Activated T-helper 2 cell treated with anti-CD3 and anti-CD28 coated beads, Interferon-gamma antibody, Interleukin-2, Interleukin-4, amounts not matched to agents 10 μg/mL and 5 μg/mL and 100 μg/mL, durations not matched to agents 14 hours and 24 hours and 36 hours (primary cell): ENCODE data around the gene LGALS8. TPM values are rescaled to one million over a fixed set of nuclear protein-coding genes. Genes with fewer than 3 reads are reported as not detected.
A peak's percentile ranks its signal among the peaks of the same experiment; 100 is the strongest.
"Not testable (repeated sequence)": the region's sequence is repeated elsewhere in the genome, so short reads cannot be mapped to it uniquely, and the experiment has no call there.

Experiments used
- DNase-seq: peaks from one replicate; pipeline ENCODE4 v3.0.0; 2021; ENCODE audit warnings: low spot score
- H3K27ac Mint-ChIP-seq: one replicate; pipeline ENCODE4 v1.8.0; 2021; ENCODE audit warnings: mixed read lengths
- H3K27me3 Mint-ChIP-seq: one replicate; pipeline ENCODE4 v1.8.0; 2021; ENCODE audit warnings: low read depth, mixed read lengths
- H3K36me3 Mint-ChIP-seq: one replicate; pipeline ENCODE4 v1.8.0; 2021; ENCODE audit warnings: low read depth, mixed read lengths
- H3K4me1 Mint-ChIP-seq: one replicate; pipeline ENCODE4 v1.8.0; 2021; ENCODE audit warnings: low read depth, mixed read lengths
- H3K4me3 Mint-ChIP-seq: one replicate; pipeline ENCODE4 v1.8.0; 2021; ENCODE audit warnings: low read depth, mild to moderate bottlenecking, moderate library complexity, mixed read lengths
- H3K9me3 Mint-ChIP-seq: one replicate; pipeline ENCODE4 v1.8.0; 2021; ENCODE audit warnings: mixed read lengths
- intact Hi-C: fragments of 100-400 bp; cut with micrococcal nuclease; formaldehyde crosslinking; loops from one replicate; pipeline ENCODE4 v1.15.1; 2023
- total RNA-seq: library from RNA; stranded (reverse); gene quantifications from 2 replicates; pipeline ENCODE4 v1.2.3, GENCODE V29; 2022

The LGALS8 gene
- total RNA-seq, 1 donor from 2014 or later = 74.8 TPM

DNA sequence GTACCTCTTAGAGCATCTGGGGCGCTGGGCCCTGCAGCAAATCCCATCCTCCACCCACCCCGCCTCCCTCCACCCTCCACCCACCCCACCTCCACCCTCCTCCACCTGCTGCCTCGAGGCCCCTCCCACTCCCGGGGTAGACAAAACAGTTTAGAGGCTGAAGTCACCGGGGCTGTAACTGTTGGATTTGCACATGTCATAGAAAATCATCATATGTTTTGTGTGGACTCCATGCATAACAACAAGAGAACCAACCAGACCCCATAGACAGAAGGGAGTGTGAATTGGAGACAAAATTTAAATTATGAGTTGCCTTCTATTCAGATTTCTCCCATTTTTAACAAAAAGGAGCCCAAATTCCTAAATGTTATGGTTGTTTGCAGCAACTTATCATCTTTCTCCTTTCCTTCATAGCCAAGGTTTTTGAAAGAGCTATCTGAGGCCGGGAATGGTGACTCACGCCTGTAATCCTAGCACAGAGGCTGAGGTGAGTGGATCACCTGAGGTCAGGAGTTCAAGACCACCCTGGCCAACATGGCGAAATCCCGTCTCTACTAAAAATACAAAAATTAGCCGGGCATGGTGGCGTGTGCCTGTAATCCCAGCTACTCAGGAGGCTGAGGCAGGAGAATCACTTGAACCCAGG is 28.2 kb upstream of the LGALS8 start:
- H3K9me3 Mint-ChIP-seq = no peaks in the 10 kb centered on the region
- peaks cover 6% of the 10 kb centered on the region for H3K4me1 Mint-ChIP-seq
- no peaks in the 10 kb centered on the region for H3K36me3 Mint-ChIP-seq
- H3K27ac Mint-ChIP-seq = no peak overlapping the region
- DNase-seq = no peak
- H3K27me3 Mint-ChIP-seq = peaks cover 24% of the 10 kb centered on the region
- no peak overlapping the region for H3K4me3 Mint-ChIP-seq
- intact Hi-C loops = no loop called here

- intact Hi-C loops = no loop called here
- Mint-ChIP-seq H3K4me1 (peaks cover 6% of the 10 kb centered on the region), H3K27ac (no peak overlapping the region), H3K9me3 (no peaks in the 10 kb centered on the region), H3K36me3 (no peaks in the 10 kb centered on the region), H3K4me3 (no peak overlapping the region), H3K27me3 (peaks cover 13% of the 10 kb centered on the region)
- DNase-seq = no peak
Measured at GRCh38 chr1:236497908-236498307, 25.9 kb upstream of the LGALS8 start.

GRCh38 chr1:236501093-236501492 is 22.7 kb upstream of the LGALS8 start:
- no peak overlapping the region for H3K27ac Mint-ChIP-seq
- H3K4me1 Mint-ChIP-seq = peaks cover 11% of the 10 kb centered on the region
- no peaks in the 10 kb centered on the region for H3K9me3 Mint-ChIP-seq
- H3K36me3 Mint-ChIP-seq = no peaks in the 10 kb centered on the region
- no peak overlapping the region for H3K4me3 Mint-ChIP-seq
- intact Hi-C loops = loop anchor here (5.0 kb wide), 1 partner anchor 79 kb away; no protein-coding TSS in a partner anchor
- H3K27me3 Mint-ChIP-seq = peaks cover 23% of the 10 kb centered on the region
- DNase-seq = no peak

DNA sequence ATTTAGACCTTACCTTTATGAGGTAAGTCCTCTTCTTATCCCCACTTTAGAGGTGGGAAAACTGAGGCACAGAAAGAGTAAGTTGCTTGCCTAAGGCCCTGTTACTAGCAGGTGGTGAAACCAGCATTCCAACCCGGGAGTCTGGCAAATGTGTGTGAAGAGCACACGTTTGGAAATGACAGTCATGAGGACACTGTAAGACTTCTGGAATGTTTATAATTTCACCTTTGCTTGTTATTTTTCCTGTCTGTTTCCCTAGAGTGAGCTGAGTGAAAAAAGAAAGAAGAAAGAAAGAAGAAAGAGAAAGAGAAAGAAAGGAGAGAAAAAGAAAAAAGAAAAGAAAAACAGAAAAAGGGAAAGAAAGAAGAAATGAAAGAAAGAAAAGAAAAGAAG is 21.2 kb upstream of the LGALS8 start:
- Mint-ChIP-seq H3K9me3 (no peaks in the 10 kb centered on the region), H3K4me3 (no peak overlapping the region), H3K27me3 (peaks cover 22% of the 10 kb centered on the region), H3K27ac (peak overlapping the region; percentile 39), H3K4me1 (peaks cover 11% of the 10 kb centered on the region), H3K36me3 (no peaks in the 10 kb centered on the region)
- no peak for DNase-seq
- intact Hi-C loops = loop anchor here (5.0 kb wide), 1 partner anchor 80 kb away; no protein-coding TSS in a partner anchor

DNA sequence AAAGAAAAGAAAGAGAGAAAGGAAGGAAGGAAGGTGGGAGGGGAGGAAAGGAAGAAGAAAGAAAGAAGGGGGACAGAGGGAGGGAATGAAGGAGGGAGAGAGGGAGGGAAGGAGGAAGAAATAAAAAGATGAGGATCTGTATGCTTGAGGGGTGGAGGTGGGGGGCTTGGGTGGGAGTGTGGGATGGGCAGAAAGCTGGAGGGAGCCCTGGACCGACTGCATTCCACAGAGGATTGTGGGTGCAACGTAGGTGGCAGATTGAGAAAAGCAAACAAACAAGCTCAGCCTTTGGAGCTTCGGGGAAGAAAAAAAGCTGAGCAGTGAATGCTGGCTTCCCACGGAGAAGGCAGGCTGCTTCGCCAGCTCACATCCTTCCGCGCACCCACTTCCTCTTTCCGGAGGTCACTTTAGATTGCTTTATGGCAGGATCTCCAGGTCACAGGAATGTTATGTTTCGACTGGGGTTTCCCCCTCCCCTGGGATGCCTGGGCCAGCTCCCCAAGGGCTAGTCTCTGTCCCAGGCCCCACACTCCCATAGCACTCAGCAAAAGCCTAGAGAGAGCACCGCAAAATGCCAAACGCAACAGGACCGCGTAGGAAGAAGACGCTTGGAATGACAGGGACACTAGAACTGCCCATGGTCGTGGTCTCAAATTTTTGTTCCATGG is 20.7 kb upstream of the LGALS8 start:
- H3K9me3 Mint-ChIP-seq = no peaks in the 10 kb centered on the region
- peaks cover 11% of the 10 kb centered on the region for H3K4me1 Mint-ChIP-seq
- intact Hi-C loops = loop anchor here (5.0 kb wide), 1 partner anchor 81 kb away; no protein-coding TSS in a partner anchor
- peaks cover 24% of the 10 kb centered on the region for H3K27me3 Mint-ChIP-seq
- H3K27ac Mint-ChIP-seq = no peak overlapping the region
- no peak for DNase-seq
- H3K4me3 Mint-ChIP-seq = peak overlapping the region; percentile 41
- H3K36me3 Mint-ChIP-seq = no peaks in the 10 kb centered on the region

DNA sequence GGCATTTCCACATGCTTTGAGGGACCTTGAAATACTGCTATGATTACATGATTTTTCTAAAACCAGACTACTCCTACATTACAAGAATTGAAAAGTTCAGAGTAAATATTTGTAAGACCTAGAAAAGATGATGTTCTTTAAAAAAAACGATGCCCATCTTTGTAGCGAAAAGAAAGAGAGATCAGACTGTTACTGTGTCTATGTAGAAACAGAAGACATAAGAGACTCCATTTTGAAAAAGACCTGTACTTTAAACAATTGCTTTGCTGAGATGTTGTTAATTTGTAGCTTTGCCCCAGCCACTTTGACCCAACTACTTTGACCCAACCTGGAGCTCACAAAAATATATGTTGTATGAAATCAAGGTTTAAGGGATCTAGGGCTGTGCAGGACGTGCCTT is 19.4 kb upstream of the LGALS8 start:
- Mint-ChIP-seq H3K27me3 (peaks cover 28% of the 10 kb centered on the region), H3K4me1 (peaks cover 22% of the 10 kb centered on the region)
- DNase-seq, H3K4me3 Mint-ChIP-seq, H3K36me3 Mint-ChIP-seq, H3K27ac Mint-ChIP-seq, H3K9me3 Mint-ChIP-seq: not testable (repeated sequence)
- intact Hi-C loops = loop anchor here (5.0 kb wide), 1 partner anchor 82 kb away; no protein-coding TSS in a partner anchor

- no peak overlapping the region for H3K4me3 Mint-ChIP-seq
- intact Hi-C loops = no loop called here
- peaks cover 38% of the 10 kb centered on the region for H3K27me3 Mint-ChIP-seq
- DNase-seq = no peak
- peaks cover 26% of the 10 kb centered on the region for H3K4me1 Mint-ChIP-seq
- no peak overlapping the region for H3K27ac Mint-ChIP-seq
- H3K36me3 Mint-ChIP-seq = no peaks in the 10 kb centered on the region
- no peaks in the 10 kb centered on the region for H3K9me3 Mint-ChIP-seq
Measured at GRCh38 chr1:236507022-236507700, 16.6 kb upstream of the LGALS8 start.

- intact Hi-C loops = no loop called here
- Mint-ChIP-seq H3K9me3 (no peaks in the 10 kb centered on the region), H3K4me3 (no peak overlapping the region), H3K4me1 (peaks cover 15% of the 10 kb centered on the region), H3K27ac (no peak overlapping the region), H3K27me3 (peaks cover 38% of the 10 kb centered on the region), H3K36me3 (no peaks in the 10 kb centered on the region)
- no peak for DNase-seq
Measured at GRCh38 chr1:236508593-236509027, 15.2 kb upstream of the LGALS8 start.

- DNase-seq = no peak
- H3K9me3 Mint-ChIP-seq = no peaks in the 10 kb centered on the region
- H3K36me3 Mint-ChIP-seq = no peaks in the 10 kb centered on the region
- peaks cover 37% of the 10 kb centered on the region for H3K27me3 Mint-ChIP-seq
- no peak overlapping the region for H3K4me3 Mint-ChIP-seq
- peaks cover 15% of the 10 kb centered on the region for H3K4me1 Mint-ChIP-seq
- intact Hi-C loops = no loop called here
- no peak overlapping the region for H3K27ac Mint-ChIP-seq
Measured at GRCh38 chr1:236509203-236509602, 14.6 kb upstream of the LGALS8 start.

- Mint-ChIP-seq H3K4me1 (peaks cover 15% of the 10 kb centered on the region), H3K9me3 (no peaks in the 10 kb centered on the region), H3K27me3 (peaks cover 31% of the 10 kb centered on the region), H3K36me3 (no peaks in the 10 kb centered on the region), H3K27ac (no peak overlapping the region), H3K4me3 (no peak overlapping the region)
- DNase-seq = no peak
- intact Hi-C loops = no loop called here
Measured at GRCh38 chr1:236509647-236510401, 14.0 kb upstream of the LGALS8 start.

DNA sequence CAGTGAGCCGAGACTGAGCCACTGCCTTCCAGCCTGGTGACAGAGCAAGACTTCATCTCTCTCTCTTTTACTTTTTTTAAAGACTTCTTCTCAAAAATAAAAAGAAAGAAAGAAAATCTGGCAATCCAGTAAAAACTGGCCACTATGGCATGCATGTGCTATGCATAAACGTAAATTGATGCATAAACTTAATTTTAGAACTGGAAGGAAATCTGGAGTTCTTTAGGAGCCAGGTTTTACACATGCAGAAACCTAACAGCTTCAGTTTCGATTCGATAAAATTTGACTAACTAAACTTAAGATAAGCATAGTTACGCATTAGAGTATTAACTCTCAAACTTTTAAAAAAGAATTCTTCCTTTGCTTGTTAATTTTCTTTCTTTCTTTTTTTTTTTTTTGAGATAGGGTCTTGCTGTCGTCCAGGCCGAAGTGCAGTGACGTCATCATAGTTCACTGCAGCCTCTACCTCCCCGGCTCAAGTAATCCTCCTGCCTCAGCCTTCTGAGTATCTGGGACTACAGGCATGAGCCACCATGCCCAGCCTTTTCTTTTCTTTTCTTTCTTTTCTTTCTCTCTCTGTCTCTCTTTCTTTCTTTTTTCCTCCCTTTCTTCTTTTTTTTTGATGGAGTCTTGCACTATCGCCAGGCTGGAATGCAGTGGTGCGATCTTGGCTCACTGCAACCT is 11.9 kb upstream of the LGALS8 start:
- H3K4me1 Mint-ChIP-seq = peaks cover 31% of the 10 kb centered on the region
- no peak overlapping the region for H3K4me3 Mint-ChIP-seq
- intact Hi-C loops = no loop called here
- peaks cover 34% of the 10 kb centered on the region for H3K27me3 Mint-ChIP-seq
- no peaks in the 10 kb centered on the region for H3K9me3 Mint-ChIP-seq
- DNase-seq = no peak
- no peaks in the 10 kb centered on the region for H3K36me3 Mint-ChIP-seq
- H3K27ac Mint-ChIP-seq = no peak overlapping the region
